CMK (cell line): ENCODE measurements around the gene SLCO2A1.

Experiments used
- DNase-seq: peaks from one replicate; pipeline ENCODE4 v3.0.0-alpha.2; 2010; ENCODE audit warnings: low read depth

SLCO2A1 gene

GRCh38 chr3:133999891-134000685, 29.6 kb downstream of the SLCO2A1 start:
- DNase-seq: no peak

GRCh38 chr3:133998691-133999241, 31.0 kb downstream of the SLCO2A1 start:
- DNase-seq: no peak

GRCh38 chr3:133997871-133998635, 31.7 kb downstream of the SLCO2A1 start:
- DNase-seq: no peak

- no peak for DNase-seq
Measured at GRCh38 chr3:133996996-133997395, 32.7 kb downstream of the SLCO2A1 start.

GRCh38 chr3:133996251-133996661, 33.5 kb downstream of the SLCO2A1 start:
- no peak for DNase-seq

GRCh38 chr3:133995264-133995663, 34.5 kb downstream of the SLCO2A1 start:
- DNase-seq: no peak

GRCh38 chr3:133994166-133994890, 35.4 kb downstream of the SLCO2A1 start:
- DNase-seq: no peak

- no peak for DNase-seq
Measured at GRCh38 chr3:133992951-133993620, 36.6 kb downstream of the SLCO2A1 start.

- DNase-seq: no peak
Measured at GRCh38 chr3:133992381-133992780, 37.3 kb downstream of the SLCO2A1 start.

- DNase-seq: no peak
Measured at GRCh38 chr3:133991637-133992036, 38.1 kb downstream of the SLCO2A1 start.

GRCh38 chr3:133991209-133991608, 38.5 kb downstream of the SLCO2A1 start:
- no peak for DNase-seq

- no peak for DNase-seq
Measured at GRCh38 chr3:133989936-133990702, 39.6 kb downstream of the SLCO2A1 start.

- DNase-seq: no peak
Measured at GRCh38 chr3:133988631-133989161, 41.0 kb downstream of the SLCO2A1 start.

- no peak for DNase-seq
Measured at GRCh38 chr3:133987948-133988484, 41.7 kb downstream of the SLCO2A1 start.

GRCh38 chr3:133987136-133987535, 42.6 kb downstream of the SLCO2A1 start:
- no peak for DNase-seq

- no peak for DNase-seq
Measured at GRCh38 chr3:133986311-133986710, 43.4 kb downstream of the SLCO2A1 start.

GRCh38 chr3:133984975-133985374, 44.8 kb downstream of the SLCO2A1 start:
- DNase-seq: no peak

GRCh38 chr3:133983576-133984560, 45.9 kb downstream of the SLCO2A1 start:
- no peak for DNase-seq

- no peak for DNase-seq
Measured at GRCh38 chr3:133983126-133983525, 46.6 kb downstream of the SLCO2A1 start.
